ENCODE data around the gene NMUR2.
A peak's percentile ranks its signal among the peaks of the same experiment; 100 is the strongest.

The NMUR2 gene

DNA sequence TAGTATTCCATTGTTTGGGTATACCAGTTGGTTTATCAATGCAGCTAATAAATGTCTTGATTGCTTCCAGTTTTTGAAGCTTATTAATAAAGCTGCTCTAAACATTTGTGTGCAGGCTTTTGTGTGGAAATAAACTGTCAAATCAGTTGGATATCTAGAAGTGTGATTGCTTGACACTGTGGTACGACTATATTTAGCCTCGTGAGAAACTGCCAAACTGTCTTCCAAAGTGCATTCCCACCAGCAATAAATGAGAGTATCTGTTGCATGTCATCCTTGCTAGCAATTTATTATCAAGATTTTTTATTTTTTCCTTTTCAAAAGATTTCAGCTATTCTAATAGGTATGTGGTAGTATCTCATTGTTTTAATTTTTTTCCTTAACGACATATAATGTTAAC is 37.5 kb downstream of the NMUR2 start:
- no peak for DNase-seq (ENCODE audit: low read depth in 2 of 2)

GRCh38 chr5:152366716-152367115 is 38.4 kb downstream of the NMUR2 start:
- DNase-seq (ENCODE audit: low read depth in 2 of 2) = no peak

- DNase-seq (ENCODE audit: low read depth in 2 of 2) = no peak
Measured at GRCh38 chr5:152364899-152365298, 40.2 kb downstream of the NMUR2 start.

DNA sequence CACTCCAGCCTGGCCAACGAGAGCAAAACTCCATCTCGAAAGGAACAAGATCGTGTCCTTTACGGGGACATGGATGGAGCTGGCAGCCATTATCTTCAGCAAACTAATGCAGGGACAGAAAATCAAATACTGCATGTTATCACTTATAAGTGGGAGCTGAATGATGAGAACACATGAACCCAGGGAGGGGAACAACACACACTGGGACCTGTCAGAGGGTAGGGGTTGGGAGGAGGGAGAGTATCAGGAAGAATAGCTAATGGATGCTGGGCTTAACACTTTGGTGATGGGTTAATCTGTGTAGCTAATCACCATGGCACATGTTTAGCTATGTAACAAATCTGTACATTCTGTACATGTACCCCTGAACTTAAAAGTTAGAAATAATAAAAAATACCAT is 40.9 kb downstream of the NMUR2 start:
- no peak for DNase-seq (ENCODE audit: low read depth in 2 of 2)

DNA sequence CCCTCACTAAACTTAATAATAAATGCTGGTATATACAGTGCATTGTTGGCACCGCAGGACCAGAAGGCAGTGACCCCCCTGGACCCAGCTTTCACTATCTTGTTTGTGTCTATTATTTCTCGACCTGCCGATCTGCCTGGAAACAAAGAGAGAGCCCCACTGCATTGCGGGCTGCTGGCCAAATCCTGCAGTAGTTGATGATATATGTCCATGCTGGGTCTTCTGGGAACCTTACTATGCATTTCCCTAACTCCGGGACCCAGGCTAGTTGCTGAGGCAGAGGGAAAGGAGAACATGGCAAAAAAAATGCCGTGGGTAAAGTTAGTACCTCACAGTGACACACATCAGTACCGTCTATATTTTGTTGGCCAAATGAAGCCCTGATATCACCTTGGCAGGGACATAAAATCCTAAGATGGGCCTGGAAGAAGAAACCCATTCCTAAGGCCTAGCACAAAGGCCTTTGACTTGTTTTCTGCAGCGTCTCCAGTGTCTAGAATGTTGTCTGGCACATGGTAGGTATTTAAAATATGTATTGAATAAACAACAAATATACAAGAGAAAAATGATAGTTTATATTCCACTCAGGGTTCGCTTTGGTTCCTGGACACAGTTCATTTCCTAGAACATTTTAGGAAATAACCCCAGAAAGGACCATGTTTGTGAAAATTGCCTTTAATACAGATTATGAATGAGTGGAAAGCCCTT is 46.1 kb downstream of the NMUR2 start:
- no peak for DNase-seq (ENCODE audit: low read depth in 2 of 2)

- DNase-seq (ENCODE audit: low read depth in 2 of 2) = no peak
Measured at GRCh38 chr5:152356506-152356905, 48.6 kb downstream of the NMUR2 start.

DNA sequence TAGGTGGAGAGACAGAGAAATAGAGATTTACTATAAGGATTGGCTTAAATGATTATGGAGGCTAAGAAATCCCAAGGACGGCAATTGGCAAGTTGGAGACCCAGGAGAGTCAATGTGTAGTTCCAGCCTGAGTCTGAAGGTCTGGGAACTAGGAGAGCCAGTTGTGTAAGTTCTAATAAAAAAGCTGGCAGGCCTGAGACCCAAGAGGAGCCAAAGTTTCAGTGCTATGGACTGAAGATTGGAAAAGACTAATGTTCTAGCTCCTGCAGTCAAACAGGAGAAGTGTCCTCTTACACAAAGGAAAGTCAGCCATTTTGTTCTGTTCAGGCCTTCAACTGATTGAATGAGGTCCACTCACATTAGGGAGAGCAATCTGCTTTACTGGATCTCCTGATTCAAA is 50.0 kb downstream of the NMUR2 start:
- DNase-seq (ENCODE audit: low read depth in 2 of 2) = no peak

GRCh38 chr5:152353001-152353400 is 52.1 kb downstream of the NMUR2 start:
- DNase-seq (ENCODE audit: low read depth in 2 of 2) = no peak

DNA sequence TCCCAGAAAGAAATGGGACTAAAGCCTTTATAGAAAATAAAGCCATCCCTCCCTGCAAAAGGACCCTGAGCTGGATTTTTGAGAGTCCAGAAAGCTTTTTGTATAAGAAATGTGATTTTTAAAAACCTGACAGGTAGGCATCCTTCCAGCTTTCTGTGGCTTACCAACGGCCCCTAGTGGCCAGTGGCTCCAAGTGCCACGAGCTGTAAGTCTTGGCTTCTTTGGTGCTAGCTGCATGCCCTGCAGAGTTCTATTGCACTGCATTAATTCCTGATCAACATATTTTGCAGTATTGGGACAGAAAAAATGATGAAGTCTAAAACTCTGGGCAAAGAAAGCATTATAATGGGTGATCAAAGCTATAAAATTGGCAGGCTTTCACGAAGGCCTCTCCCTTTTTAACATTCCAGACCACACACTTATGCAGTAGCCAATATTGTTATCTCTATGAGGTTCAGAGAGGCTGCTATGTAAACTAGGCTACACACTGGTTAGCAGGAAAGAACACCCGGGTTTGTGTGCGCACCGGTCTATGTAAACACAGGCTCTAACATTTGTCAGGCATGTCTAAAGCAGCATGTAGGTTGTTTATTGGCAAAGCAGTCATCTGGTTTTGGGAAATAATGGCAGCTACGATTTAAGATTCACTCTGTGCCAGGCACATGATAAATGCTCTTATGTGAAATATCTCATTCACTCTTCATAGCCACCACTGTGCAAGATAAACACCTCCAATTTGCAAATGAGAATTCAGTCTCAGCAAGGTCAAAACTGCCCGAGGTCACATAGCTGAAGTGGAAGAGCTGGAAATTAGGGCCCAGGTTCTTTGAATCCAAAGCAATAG is 55.2 kb downstream of the NMUR2 start:
- peak; percentile 12 to 23 for DNase-seq (ENCODE audit: low read depth in 2 of 2)

Measured in stimulated activated CD4-positive, alpha-beta T cell treated with anti-CD3 and anti-CD28 coated beads, Interleukin-4, amount 100 ng/mL, for 48 hours (primary cell).